ENCODE data around the gene JPH4.
A peak's percentile ranks its signal among the peaks of the same experiment; 100 is the strongest.
"Not testable (repeated sequence)": the region's sequence is repeated elsewhere in the genome, so short reads cannot be mapped to it uniquely, and the experiment has no call there.

The JPH4 gene

GRCh38 chr14:23547924-23548323, 30.7 kb downstream of the JPH4 start:
- no peak for ATAC-seq (replicated peaks)
- H3K4me1 Mint-ChIP-seq = peaks cover 5 to 6% of the 10 kb centered on the region in 2 donors
- no peaks in the 10 kb centered on the region for H3K9me3 Mint-ChIP-seq
- no peak overlapping the region for H3K27ac Mint-ChIP-seq
- H3K27me3 Mint-ChIP-seq = no peaks in the 10 kb centered on the region
- peaks cover 0 to 2% of the 10 kb centered on the region in 2 donors for H3K36me3 Mint-ChIP-seq
- H3K4me3 Mint-ChIP-seq = no peak overlapping the region
- DNase-seq = no peak

GRCh38 chr14:23546450-23547035, 32.0 kb downstream of the JPH4 start:
- ATAC-seq (replicated peaks) (no peak), DNase-seq (no peak)
- Mint-ChIP-seq H3K36me3 (peaks cover 0 to 5% of the 10 kb centered on the region in 2 donors), H3K4me1 (peaks cover 0 to 5% of the 10 kb centered on the region in 2 donors), H3K9me3 (no peaks in the 10 kb centered on the region), H3K27me3 (no peaks in the 10 kb centered on the region), H3K4me3 (no peak overlapping the region), H3K27ac (no peak overlapping the region)

- no peak overlapping the region for H3K27ac Mint-ChIP-seq
- no peak for ATAC-seq (replicated peaks)
Observed at GRCh38 chr14:23545740-23546365, 32.7 kb downstream of the JPH4 start.

GRCh38 chr14:23544511-23545447, 33.8 kb downstream of the JPH4 start:
- H3K27ac Mint-ChIP-seq = no peak overlapping the region
- no peak overlapping the region for H3K4me3 Mint-ChIP-seq
- no peaks in the 10 kb centered on the region for H3K27me3 Mint-ChIP-seq
- ATAC-seq (replicated peaks) (no peak), DNase-seq (no peak)
- H3K4me1 Mint-ChIP-seq = peaks cover 0 to 2% of the 10 kb centered on the region in 2 donors
- H3K9me3 Mint-ChIP-seq = no peaks in the 10 kb centered on the region
- peaks cover 0 to 5% of the 10 kb centered on the region in 2 donors for H3K36me3 Mint-ChIP-seq

More at GRCh38 chr14:23545740-23546365, 32.7 kb downstream of the JPH4 start:
- Mint-ChIP-seq H3K4me1 (peaks cover 0 to 2% of the 10 kb centered on the region in 2 donors), H3K4me3 (no peak overlapping the region), H3K9me3 (no peaks in the 10 kb centered on the region), H3K27me3 (no peaks in the 10 kb centered on the region), H3K36me3 (peaks cover 0 to 5% of the 10 kb centered on the region in 2 donors)
- DNase-seq = no peak

- peaks cover 0 to 6% of the 10 kb centered on the region in 2 donors for H3K4me1 Mint-ChIP-seq
- H3K27me3 Mint-ChIP-seq = no peaks in the 10 kb centered on the region
- no peaks in the 10 kb centered on the region for H3K9me3 Mint-ChIP-seq
- peaks cover 0 to 5% of the 10 kb centered on the region in 2 donors for H3K36me3 Mint-ChIP-seq
- H3K4me3 Mint-ChIP-seq = no peak overlapping the region
- ATAC-seq (replicated peaks) = no peak
- no peak for DNase-seq
- no peak overlapping the region for H3K27ac Mint-ChIP-seq
Observed at GRCh38 chr14:23543403-23543802, 35.2 kb downstream of the JPH4 start.

- Mint-ChIP-seq H3K36me3 (peaks cover 0 to 5% of the 10 kb centered on the region in 2 donors), H3K4me3 (no peak overlapping the region), H3K9me3 (no peaks in the 10 kb centered on the region), H3K27ac (no peak overlapping the region), H3K27me3 (no peaks in the 10 kb centered on the region), H3K4me1 (peaks cover 0 to 6% of the 10 kb centered on the region in 2 donors)
- DNase-seq (no peak), ATAC-seq (replicated peaks) (no peak)
Observed at GRCh38 chr14:23542261-23542660, 36.3 kb downstream of the JPH4 start.

GRCh38 chr14:23540141-23540469, 38.5 kb downstream of the JPH4 start:
- ATAC-seq (replicated peaks) (no peak), DNase-seq (no peak)
- Mint-ChIP-seq H3K27ac (no peak overlapping the region), H3K27me3 (no peaks in the 10 kb centered on the region), H3K36me3 (peaks cover 0 to 5% of the 10 kb centered on the region in 2 donors), H3K4me1 (peaks cover 0 to 6% of the 10 kb centered on the region in 2 donors), H3K9me3 (no peaks in the 10 kb centered on the region), H3K4me3 (no peak overlapping the region)

GRCh38 chr14:23539248-23540140, 39.1 kb downstream of the JPH4 start:
- Mint-ChIP-seq H3K27ac (no peak overlapping the region), H3K4me3 (no peak overlapping the region), H3K36me3 (peaks cover 0 to 2% of the 10 kb centered on the region in 2 donors), H3K4me1 (peaks cover 0 to 4% of the 10 kb centered on the region in 2 donors), H3K9me3 (no peaks in the 10 kb centered on the region), H3K27me3 (no peaks in the 10 kb centered on the region)
- ATAC-seq (replicated peaks) = peak; percentile 59 to 70
- DNase-seq = no peak

GRCh38 chr14:23538785-23539184, 39.8 kb downstream of the JPH4 start:
- H3K36me3 Mint-ChIP-seq = peaks cover 0 to 2% of the 10 kb centered on the region in 2 donors
- H3K9me3 Mint-ChIP-seq = no peaks in the 10 kb centered on the region
- no peak overlapping the region for H3K27ac Mint-ChIP-seq
- peaks cover 0 to 4% of the 10 kb centered on the region in 2 donors for H3K4me1 Mint-ChIP-seq
- ATAC-seq (replicated peaks) = no peak
- H3K4me3 Mint-ChIP-seq = no peak overlapping the region
- DNase-seq = no peak
- no peaks in the 10 kb centered on the region for H3K27me3 Mint-ChIP-seq

- no peak for ATAC-seq (replicated peaks)
- no peak for DNase-seq
- no peak overlapping the region for H3K27ac Mint-ChIP-seq
- H3K27me3 Mint-ChIP-seq = no peaks in the 10 kb centered on the region
- H3K4me1 Mint-ChIP-seq = peaks cover 0 to 4% of the 10 kb centered on the region in 2 donors
- H3K4me3 Mint-ChIP-seq = no peak overlapping the region
- H3K36me3 Mint-ChIP-seq = peaks cover 0 to 2% of the 10 kb centered on the region in 2 donors
- no peaks in the 10 kb centered on the region for H3K9me3 Mint-ChIP-seq
Observed at GRCh38 chr14:23538050-23538718, 40.4 kb downstream of the JPH4 start.

GRCh38 chr14:23537351-23538049, 41.1 kb downstream of the JPH4 start:
- Mint-ChIP-seq H3K4me1 (peaks cover 0 to 4% of the 10 kb centered on the region in 2 donors), H3K27ac (no peak overlapping the region), H3K36me3 (peaks cover under 1 to 3% of the 10 kb centered on the region in 2 donors), H3K27me3 (no peaks in the 10 kb centered on the region), H3K4me3 (no peak overlapping the region), H3K9me3 (no peaks in the 10 kb centered on the region)
- DNase-seq (no peak), ATAC-seq (replicated peaks) (no peak)

GRCh38 chr14:23536906-23537305, 41.7 kb downstream of the JPH4 start:
- not testable (repeated sequence) for ATAC-seq (replicated peaks)

GRCh38 chr14:23536494-23536893, 42.1 kb downstream of the JPH4 start:
- peaks cover 0 to 4% of the 10 kb centered on the region in 2 donors for H3K4me1 Mint-ChIP-seq
- H3K4me3 Mint-ChIP-seq = no peak overlapping the region
- DNase-seq (no peak), ATAC-seq (replicated peaks) (no peak)
- H3K9me3 Mint-ChIP-seq = no peaks in the 10 kb centered on the region
- H3K27ac Mint-ChIP-seq = no peak overlapping the region
- H3K36me3 Mint-ChIP-seq = peaks cover 4 to 6% of the 10 kb centered on the region in 2 donors
- H3K27me3 Mint-ChIP-seq = no peaks in the 10 kb centered on the region

More at GRCh38 chr14:23536906-23537305, 41.7 kb downstream of the JPH4 start:
- H3K4me3 Mint-ChIP-seq, H3K4me1 Mint-ChIP-seq, H3K9me3 Mint-ChIP-seq, H3K27me3 Mint-ChIP-seq, DNase-seq, H3K36me3 Mint-ChIP-seq, H3K27ac Mint-ChIP-seq: not testable (repeated sequence)
